Measurements from ENCODE around the gene JMJD7. TPM values are rescaled to one million over a fixed set of nuclear protein-coding genes. Genes with fewer than 3 reads are reported as not detected.

Gene JMJD7
- total RNA-seq, 4 donors from 2014 or later, result 9.1 to 61.1 (median 13.1) TPM

GRCh38 chr15:41868321-41868720 is 40.4 kb downstream of the JMJD7 start:
- Histone ChIP-seq H3K9me3 (no peaks in the 10 kb centered on the region), H3K27me3 (no peaks in the 10 kb centered on the region)

GRCh38 chr15:41869770-41870688 is 42.1 kb downstream of the JMJD7 start:
- H3K4me1 ChIP-seq, result no peaks in the 10 kb centered on the region
- H3K27me3 ChIP-seq, result no peaks in the 10 kb centered on the region
- H3K27ac ChIP-seq, result no peak overlapping the region
- no peaks in the 10 kb centered on the region for H3K9me3 ChIP-seq
- no peak overlapping the region for H3K4me3 ChIP-seq
- no peak for DNase-seq
- TF ChIP-seq POLR2A (IDR thresholded peaks at IDR 0.05), result no peak
- no peak for TF ChIP-seq CTCF (IDR thresholded peaks at IDR 0.05)
- no peaks in the 10 kb centered on the region for H3K36me3 ChIP-seq

More at GRCh38 chr15:41868321-41868720, 40.4 kb downstream of the JMJD7 start:
- no peaks in the 10 kb centered on the region for H3K4me1 ChIP-seq
- TF ChIP-seq CTCF (IDR thresholded peaks at IDR 0.05), result no peak
- DNase-seq, result no peak
- no peak overlapping the region for H3K4me3 ChIP-seq
- H3K27ac ChIP-seq, result no peak overlapping the region
- no peaks in the 10 kb centered on the region for H3K36me3 ChIP-seq

GRCh38 chr15:41870689-41871081 is 42.8 kb downstream of the JMJD7 start:
- Histone ChIP-seq H3K27me3 (no peaks in the 10 kb centered on the region), H3K27ac (no peak overlapping the region), H3K36me3 (no peaks in the 10 kb centered on the region), H3K4me1 (no peaks in the 10 kb centered on the region), H3K9me3 (no peaks in the 10 kb centered on the region), H3K4me3 (no peak overlapping the region)
- TF ChIP-seq POLR2A (IDR thresholded peaks at IDR 0.05) (no peak), CTCF (IDR thresholded peaks at IDR 0.05) (no peak)
- no peak for DNase-seq

- Histone ChIP-seq H3K36me3 (no peaks in the 10 kb centered on the region), H3K27ac (no peak overlapping the region), H3K4me1 (no peaks in the 10 kb centered on the region), H3K27me3 (no peaks in the 10 kb centered on the region), H3K9me3 (no peaks in the 10 kb centered on the region), H3K4me3 (no peak overlapping the region)
- TF ChIP-seq CTCF (IDR thresholded peaks at IDR 0.05), result no peak
- DNase-seq, result no peak
Measured at GRCh38 chr15:41871175-41871905, 43.4 kb downstream of the JMJD7 start.

GRCh38 chr15:41872166-41872747 is 44.4 kb downstream of the JMJD7 start:
- Histone ChIP-seq H3K27me3 (no peaks in the 10 kb centered on the region), H3K27ac (no peak overlapping the region)
- no peak for TF ChIP-seq CTCF (IDR thresholded peaks at IDR 0.05)
- no peak for TF ChIP-seq POLR2A (IDR thresholded peaks at IDR 0.05)

More at GRCh38 chr15:41872166-41872747, 44.4 kb downstream of the JMJD7 start:
- Histone ChIP-seq H3K36me3 (no peaks in the 10 kb centered on the region), H3K4me3 (no peak overlapping the region), H3K4me1 (no peaks in the 10 kb centered on the region), H3K9me3 (no peaks in the 10 kb centered on the region)
- DNase-seq, result no peak

Data from Peyer's patch (tissue), 4 donors.